Stimulated activated CD8-positive, alpha-beta memory T cell treated with anti-CD3 and anti-CD28 coated beads, Interleukin-2, amount 100 ng/mL, for 1 hour (primary cell): ENCODE data around the gene TMOD2.

ENCODE experiments used
- DNase-seq, 2 donors: peaks; one replicate each; pipeline ENCODE4 v3.0.0-alpha.2; 2020; ENCODE audit warnings: low read depth in 2 of 2

The TMOD2 gene

GRCh38 chr15:51814606-51815005, 63.2 kb downstream of the TMOD2 start:
- DNase-seq: no peak

- DNase-seq: no peak
These were observed 65.2 kb downstream of the TMOD2 start for GRCh38 chr15:51816611-51817010.

GRCh38 chr15:51818150-51818549, 66.8 kb downstream of the TMOD2 start:
- no peak for DNase-seq

- DNase-seq: no peak
These were observed 74.3 kb downstream of the TMOD2 start for GRCh38 chr15:51825698-51826097.

- no peak for DNase-seq
These were observed 77.4 kb downstream of the TMOD2 start for GRCh38 chr15:51828621-51829375.

- DNase-seq: peak; percentile 78 to 79
These were observed 78.2 kb downstream of the TMOD2 start, which contains the start of gene TMOD3 for GRCh38 chr15:51829376-51830275. TSS of gene TMOD3 (plus strand) at chr15:51829653. CDS start at chr15:51862885, 33,232 bp downstream.

- DNase-seq: no peak
These were observed 78.9 kb downstream of the TMOD2 start for GRCh38 chr15:51830276-51830806.

- DNase-seq: no peak
These were observed 82.4 kb downstream of the TMOD2 start for GRCh38 chr15:51833772-51834171.

GRCh38 chr15:51837792-51838251, 86.4 kb downstream of the TMOD2 start:
- no peak for DNase-seq

- no peak for DNase-seq
These were observed 86.9 kb downstream of the TMOD2 start for GRCh38 chr15:51838270-51838669.

GRCh38 chr15:51840692-51841091, 89.3 kb downstream of the TMOD2 start:
- no peak for DNase-seq

- no peak for DNase-seq
These were observed 90.1 kb downstream of the TMOD2 start for GRCh38 chr15:51841406-51842040.

GRCh38 chr15:51842265-51842664, 90.9 kb downstream of the TMOD2 start:
- no peak for DNase-seq

- no peak for DNase-seq
These were observed 91.7 kb downstream of the TMOD2 start for GRCh38 chr15:51842852-51843737.

GRCh38 chr15:51844747-51845426, 93.5 kb downstream of the TMOD2 start:
- no peak for DNase-seq

GRCh38 chr15:51846066-51846462, 94.7 kb downstream of the TMOD2 start:
- DNase-seq: no peak

GRCh38 chr15:51846463-51847230, 95.2 kb downstream of the TMOD2 start:
- DNase-seq: no peak

GRCh38 chr15:51848811-51849210, 97.4 kb downstream of the TMOD2 start:
- DNase-seq: no peak

- DNase-seq: no peak
These were observed 98.5 kb downstream of the TMOD2 start for GRCh38 chr15:51849860-51850259.

- DNase-seq: no peak
These were observed 102.6 kb downstream of the TMOD2 start for GRCh38 chr15:51853998-51854397.
